GM18873 (cell line): ENCODE data around the gene BRSK1.

ENCODE experiments used
- ATAC-seq: cut with Tn5 transposase; IDR thresholded peaks from one replicate; pipeline ENCODE4 v1.9.1; 2021; ENCODE audit warnings: mild to moderate bottlenecking, moderate library complexity, moderate number of reproducible peaks; ENCODE audit not compliant: unreplicated experiment, low FRiP score

Gene BRSK1

DNA sequence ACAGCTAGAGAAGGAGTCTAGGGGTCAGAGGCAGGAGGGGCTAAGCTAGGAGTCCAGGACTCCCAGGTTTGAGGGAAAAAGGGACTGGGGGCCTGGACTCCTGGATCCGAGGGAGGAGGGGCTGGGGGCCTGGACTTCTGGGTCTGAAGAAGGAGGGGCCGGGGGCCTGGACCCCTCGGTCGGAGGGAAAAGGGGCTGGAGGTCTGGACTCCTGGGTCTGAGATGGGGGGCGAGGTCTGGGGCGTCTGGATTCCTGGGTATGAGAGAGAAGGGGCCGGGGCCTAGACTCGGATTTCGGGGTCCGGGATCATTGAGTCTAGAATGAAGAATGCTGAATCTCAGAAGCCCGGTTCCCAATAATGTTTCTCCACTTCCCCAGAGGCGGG, 18.5 kb downstream of the BRSK1 start:
- ATAC-seq: no peak

DNA sequence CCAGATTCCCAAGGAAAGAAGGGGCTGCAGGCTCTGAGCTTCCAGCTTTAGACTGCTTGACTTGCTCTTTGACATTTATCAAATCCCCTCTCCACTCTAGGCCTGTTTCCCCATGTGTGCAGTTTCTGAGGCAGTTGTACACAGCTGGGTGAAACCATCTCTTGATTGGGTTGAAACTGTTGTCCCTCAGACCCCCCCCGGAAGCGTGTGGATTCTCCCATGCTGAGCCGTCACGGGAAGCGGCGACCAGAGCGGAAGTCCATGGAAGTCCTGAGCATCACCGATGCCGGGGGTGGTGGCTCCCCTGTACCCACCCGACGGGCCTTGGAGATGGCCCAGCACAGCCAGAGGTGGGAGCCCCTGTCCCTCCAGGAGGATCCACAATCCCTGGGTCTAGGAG, 19.7 kb downstream of the BRSK1 start:
- no peak for ATAC-seq

DNA sequence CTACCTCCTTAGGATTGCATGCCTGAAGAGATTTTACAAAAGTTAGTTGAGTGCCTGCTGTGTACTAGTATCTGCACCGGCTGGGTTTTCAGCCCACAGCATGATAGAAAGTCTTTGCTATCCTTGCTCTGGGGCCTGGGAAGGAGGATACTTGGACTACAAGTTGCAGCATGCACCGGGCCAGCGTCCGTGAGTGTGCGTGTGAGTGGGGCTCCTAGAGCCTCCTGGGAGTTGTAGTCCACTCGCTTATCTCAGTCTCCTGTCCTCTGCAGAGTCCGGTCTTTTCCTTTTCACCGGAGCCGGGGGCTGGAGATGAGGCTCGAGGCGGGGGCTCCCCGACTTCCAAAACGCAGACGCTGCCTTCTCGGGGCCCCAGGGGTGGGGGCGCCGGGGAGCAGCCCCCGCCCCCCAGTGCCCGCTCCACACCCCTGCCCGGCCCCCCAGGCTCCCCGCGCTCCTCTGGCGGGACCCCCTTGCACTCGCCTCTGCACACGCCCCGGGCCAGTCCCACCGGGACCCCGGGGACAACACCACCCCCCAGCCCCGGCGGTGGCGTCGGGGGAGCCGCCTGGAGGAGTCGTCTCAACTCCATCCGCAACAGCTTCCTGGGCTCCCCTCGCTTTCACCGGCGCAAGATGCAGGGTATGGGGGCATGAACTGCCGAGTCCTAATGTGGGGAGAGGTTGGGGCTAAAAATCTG, 20.6 kb downstream of the BRSK1 start:
- no peak for ATAC-seq

DNA sequence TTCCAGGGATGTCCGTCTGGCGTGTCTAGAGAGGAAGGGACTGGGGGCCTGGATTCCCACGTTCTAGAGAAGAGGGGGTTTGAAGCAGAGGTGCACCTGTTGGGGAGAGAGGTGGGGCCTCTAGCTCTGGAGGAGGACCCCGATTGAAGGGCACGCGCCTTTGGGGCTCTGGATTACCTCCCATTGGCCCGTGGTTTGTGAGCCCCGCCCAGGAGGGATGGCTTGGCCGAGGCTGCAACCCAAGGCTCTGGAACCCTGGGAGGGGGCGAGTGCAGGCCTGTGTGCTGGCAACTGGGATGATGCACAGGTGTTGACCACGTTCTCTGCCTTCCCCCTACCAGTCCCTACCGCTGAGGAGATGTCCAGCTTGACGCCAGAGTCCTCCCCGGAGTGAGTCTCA, 21.2 kb downstream of the BRSK1 start:
- ATAC-seq: no peak

DNA sequence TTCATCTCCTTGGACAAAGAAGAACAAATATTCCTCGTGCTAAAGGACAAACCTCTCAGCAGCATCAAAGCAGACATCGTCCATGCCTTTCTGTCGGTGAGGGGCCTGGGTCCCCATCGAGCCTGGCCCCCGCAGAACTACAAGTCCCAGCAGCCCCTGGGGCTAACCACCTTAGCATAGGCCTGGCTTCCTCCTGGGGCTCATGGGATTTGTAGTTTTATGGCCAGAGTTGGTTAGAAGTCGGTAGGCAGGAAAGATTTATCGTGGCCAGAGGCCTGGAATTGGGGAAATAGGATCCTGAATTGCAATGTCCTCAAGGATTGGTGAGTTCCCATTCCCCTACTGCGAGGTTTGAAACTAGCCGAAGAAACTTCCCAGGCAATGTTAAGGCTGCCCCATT, 21.7 kb downstream of the BRSK1 start:
- no peak for ATAC-seq

DNA sequence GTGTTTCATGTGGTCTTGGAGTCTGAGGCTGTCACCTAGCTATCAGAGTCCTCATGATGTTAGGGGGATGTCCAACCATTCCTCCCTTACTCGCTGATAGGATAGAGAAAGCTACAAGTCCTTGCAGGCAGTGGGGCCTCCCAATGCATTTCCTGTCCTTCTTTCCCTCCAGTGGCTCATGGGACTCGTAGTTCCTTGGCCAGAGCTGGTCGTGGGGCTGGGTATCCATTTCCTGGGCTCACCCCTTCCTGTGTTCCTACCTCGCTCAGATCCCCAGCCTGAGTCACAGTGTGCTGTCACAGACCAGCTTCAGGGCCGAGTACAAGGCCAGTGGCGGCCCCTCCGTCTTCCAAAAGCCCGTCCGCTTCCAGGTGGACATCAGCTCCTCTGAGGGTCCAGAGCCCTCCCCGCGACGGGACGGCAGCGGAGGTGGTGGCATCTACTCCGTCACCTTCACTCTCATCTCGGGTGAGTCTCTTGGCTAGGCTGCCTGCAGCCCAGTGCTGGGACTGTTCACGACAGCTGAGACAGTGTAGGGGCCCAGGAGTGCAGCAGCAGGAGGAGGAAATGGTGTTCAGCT, 22.3 kb downstream of the BRSK1 start:
- ATAC-seq: no peak

DNA sequence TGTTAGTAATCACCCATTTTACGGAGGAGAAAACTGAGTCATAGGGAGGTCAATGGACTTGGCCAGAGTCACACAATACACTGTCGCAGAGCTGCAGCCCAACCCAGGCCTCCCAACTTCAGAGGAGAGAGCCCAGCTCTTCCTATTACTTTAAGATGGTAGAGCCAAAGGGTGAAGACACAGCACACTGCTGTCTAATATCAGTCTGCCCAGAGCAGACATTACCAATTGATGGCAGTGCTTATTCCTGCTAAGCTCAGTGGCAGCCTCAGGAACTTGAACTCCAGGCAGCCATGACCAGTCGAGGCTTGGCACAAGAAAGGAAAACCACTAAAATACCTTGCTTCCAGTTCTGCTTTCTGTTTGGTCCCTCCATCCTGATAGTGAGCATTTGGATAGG, 22.9 kb downstream of the BRSK1 start:
- ATAC-seq: no peak

DNA sequence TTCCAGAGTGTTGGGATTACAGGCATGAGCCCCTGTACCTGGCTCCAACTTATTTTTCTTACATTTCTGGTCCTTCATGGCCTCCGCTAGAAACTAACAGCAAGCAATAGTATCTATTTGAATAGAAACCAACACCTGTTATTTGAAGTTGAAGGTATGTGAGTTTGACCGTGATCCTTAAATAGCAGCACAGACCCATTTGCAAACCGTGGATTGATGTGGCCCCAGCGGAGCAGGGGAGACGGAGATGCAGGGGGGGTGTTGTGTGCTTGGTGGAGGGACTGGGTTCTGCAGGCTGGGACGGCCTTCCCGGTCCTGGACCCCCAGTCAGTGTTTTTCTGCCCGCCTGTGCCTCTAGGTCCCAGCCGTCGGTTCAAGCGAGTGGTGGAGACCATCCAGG, 24.5 kb downstream of the BRSK1 start:
- ATAC-seq: no peak

DNA sequence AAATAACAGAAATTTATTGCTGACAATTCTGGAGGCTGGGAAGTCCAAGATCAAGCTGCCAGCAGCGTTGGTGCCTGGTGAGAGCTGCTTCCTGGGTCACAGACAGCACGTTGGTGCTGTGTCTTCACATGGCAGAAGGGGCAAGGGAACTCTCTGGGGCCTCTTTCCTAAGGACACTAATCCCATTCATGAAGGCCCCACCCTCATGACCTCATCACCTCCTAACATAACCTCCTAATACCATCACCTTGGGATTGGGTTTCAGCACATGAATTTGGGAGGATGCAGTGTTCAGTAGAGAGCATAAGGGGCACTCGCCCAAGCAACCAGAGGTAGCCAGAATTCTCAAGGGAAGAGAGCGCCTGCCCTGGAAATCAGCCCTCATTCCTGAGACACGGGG, 25.7 kb downstream of the BRSK1 start:
- no peak for ATAC-seq

DNA sequence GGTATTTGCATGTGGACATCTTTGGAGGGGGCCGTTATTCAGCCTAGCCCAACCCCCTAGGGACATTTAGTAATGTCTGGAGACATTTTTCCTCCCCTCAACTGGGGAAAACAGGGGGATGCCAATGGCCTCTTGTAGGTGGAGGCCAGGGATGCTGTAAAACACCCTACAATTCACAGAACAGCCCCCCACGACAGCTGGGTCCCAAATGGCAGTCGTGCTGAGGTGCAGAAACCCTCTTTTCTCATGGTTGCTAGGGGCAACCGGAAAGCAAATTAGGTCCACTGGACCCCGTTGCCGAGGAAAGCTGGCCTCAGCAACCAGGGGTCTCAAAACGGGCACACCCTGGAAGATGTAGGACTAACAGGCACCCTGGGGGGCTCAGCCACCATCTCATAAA, 26.7 kb downstream of the BRSK1 start:
- ATAC-seq: no peak

DNA sequence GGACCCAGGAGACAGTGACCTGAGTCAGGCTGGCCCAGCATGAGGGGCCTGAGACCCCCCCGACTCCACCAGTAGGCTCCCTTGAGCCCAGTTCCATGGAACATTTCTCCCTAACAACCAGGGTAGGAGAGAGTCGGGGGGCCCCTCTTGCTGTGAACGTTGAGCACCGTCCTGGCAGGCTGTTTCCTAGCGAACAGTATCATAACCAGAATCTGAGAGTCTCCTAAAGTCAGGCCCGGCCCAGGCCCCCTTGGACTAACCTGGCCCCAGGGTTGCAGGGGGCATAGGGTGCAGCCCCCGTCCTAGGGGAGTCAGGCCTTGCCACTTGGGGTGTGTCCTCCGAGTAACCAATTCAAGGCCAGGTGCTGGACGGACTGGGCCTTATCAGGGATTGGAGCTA, 27.6 kb downstream of the BRSK1 start:
- ATAC-seq: no peak

DNA sequence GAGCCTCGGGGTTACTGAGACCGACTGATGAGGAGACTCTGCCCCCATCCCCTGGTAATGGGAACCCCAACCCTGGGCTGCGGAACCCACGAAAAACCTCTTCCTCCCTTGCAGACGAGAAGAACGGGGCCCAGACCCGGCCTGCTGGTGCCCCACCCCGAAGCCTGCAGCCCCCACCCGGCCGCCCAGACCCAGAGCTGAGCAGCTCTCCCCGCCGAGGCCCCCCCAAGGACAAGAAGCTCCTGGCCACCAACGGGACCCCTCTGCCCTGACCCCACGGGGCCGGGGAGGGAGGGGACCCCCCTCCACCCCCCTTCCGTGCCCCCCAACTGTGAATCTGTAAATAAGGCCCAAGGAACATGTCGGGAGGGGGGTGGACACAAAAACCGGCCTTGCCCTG, 28.0 kb downstream of the BRSK1 start:
- ATAC-seq: no peak

DNA sequence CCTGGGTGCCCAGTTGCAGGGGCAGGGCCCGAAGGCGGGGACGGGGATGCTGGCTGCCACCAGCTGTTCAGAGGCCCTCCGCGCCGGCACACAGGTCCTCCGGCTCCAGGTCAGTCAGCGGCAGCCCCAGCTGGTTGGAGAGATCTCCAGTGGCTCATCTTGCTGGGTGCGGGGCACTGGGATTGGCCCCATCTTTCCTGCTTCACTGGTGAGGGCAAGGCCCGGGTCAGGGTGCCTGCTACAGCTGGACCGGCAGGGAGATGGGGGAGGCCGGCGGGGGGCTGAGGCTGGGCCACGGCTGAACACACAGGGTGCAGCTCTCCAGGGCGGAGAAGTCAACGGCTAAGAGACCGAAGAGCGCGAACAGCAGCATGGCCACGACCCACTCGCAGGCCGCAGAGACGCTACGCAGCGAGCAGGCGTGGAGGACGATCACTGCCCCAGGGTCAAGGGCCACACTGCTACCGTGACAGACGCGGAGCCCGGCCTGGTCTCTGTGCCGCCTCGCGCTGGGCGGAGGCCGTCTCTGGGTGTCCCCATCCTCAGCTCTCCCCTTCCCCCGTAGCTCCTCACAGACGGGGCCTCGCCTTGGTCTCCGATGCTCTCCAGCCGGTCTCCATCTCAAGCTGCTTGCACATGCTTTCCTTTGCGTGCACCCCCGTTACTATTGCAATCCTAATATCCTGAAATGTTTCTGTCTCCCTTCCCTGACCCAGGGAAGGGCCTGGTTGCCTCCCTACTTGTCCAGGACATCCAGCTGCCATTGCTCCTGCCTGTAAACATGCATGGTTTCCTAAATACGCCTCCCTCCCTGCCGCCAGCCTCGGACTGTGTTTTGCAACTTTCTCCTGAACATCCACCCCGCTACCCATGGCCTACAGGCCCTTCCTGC, 29.1 kb downstream of the BRSK1 start:
- no peak for ATAC-seq

DNA sequence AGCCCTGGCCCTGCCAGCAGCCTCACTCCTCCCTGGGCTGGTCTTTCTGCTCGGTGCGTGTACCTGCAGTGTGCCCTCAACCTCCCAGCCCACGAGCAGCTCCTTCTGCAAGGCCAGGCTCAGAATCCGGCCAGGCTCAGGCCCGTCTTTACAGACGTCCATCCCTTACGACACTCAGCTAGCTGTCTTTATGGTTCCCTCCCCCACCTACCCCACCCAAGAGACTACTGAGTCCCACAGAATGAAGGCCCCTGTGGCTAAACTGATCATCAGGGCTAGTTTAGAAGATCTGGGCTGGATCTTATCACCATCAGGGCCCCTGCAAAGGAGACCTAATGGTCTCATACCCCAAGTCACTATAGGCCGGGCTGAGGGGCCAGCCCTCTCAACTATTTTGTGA, 30.6 kb downstream of the BRSK1 start:
- no peak for ATAC-seq

DNA sequence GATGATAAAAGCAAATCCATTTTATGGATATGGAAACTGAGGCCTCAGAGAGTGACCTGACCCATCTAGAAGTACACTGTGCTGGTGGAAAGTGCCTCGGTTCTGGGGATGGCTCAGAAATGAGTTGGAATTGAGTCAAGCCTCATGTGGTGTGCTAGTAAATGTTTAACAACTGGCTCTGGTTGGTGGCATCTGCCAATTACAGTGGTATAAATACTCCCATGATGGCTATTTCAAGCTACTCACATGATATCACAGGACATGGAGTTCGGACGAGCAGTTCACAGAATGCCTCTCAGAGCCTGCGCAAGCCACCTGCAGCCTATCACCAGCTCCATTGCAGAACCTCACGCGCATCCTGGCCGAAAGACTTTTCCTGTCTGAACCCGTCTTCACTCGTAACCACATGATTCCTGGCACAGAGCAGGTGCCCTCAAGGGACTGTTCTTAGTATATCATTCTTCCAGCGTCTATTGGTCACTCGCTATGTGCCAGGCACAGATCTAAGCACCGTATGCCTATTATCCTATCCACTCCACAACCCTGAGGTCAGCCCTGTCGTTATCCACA, 32.2 kb downstream of the BRSK1 start:
- ATAC-seq: no peak

DNA sequence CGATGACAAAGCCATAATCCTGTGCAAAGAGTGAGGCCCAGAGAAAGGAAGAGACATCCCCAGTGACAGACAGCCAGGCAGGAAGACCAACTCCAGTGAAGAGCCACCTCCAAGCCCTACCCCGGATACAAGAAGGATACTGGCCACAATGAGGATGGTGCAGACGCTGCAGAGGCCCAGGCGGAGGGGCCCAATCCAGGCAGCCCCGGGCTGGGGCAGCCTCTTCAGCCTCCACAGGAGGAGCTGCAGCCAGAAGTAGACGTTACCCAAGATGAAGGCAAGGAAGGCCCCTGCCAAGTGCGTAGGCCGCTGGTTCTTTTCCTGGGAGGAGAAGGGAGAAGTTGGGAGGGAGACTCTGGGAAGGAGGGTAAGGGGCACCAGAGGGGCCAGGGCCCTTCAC, 32.8 kb downstream of the BRSK1 start:
- ATAC-seq: no peak

DNA sequence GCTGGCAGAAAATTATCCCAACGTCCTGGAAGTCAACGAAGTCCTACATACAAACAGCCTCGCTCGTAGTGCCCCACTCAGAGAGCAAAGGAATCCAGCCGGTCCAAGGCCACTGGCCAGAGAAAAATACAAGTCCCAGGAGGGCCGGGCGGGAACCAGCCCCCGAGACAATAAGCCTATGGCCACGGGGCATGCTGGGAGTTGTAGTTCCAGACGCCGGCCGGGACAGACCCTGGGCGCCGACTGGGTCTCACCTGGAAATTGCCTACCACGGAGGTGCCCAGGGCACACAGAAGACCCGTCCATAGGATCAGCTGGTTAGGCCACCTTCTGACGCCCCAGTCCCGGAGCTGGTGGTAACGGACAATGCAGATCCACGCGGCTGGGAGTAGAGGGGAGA, 36.0 kb downstream of the BRSK1 start:
- ATAC-seq: no peak

DNA sequence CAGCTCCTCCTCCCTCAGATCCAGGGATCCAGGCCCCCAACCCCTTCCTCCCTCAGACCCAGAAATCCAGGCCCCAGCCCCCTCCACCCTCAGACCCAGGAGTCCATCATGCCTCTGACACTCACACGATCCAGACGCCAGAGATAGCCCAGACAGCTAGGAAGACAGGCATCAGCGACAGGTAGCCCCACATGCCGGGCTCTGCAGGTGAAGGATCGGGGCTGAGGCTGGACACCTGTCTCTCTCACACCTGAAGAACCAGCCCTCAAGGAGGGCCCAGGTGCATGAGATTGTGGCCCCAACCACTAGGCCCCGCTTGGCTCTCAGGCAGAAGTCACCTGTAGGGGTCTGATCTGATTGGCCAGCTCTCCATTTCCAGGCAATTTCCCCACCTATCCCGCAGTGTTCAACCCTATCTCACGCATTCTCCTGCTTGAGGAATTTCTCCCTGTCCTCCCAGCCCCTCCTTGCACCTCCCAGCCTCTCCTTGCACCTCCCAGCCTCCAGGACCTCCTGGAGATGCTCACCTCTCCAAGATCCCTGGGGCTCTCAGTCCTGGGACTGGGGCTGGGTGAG, 37.1 kb downstream of the BRSK1 start:
- ATAC-seq: no peak

DNA sequence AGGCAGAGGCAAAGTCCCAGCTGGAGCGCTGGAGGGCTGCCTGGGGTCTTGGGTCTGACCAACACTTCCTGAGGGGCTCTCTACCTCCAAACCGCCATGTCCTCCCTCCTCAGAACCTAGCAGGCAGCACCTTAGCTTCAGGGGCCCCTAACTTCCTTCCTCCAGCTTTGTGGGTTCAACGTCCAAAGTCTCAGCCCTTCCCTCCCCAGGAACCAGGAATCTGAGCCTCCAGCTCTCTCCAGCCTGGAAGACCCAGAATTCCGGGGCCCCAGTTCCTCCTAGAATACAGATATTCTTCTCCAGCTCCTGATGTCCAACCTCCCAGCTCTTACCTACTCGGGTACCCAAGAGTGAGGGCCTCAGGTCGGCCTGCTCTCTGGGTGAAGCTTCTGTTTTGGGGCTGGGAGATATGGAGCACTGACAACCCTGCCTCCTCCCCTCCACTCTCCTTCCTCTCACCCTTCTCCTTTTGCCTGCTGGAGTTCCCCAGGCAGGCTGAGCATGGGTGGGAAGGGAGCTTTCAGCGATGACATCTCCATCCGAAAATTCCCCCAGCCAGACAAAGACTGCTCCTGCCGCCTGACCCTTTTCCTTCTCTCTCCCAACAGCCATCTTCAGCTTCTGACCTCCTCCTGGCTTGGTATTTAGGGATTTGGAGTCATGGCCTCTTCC, 37.8 kb downstream of the BRSK1 start:
- no peak for ATAC-seq

DNA sequence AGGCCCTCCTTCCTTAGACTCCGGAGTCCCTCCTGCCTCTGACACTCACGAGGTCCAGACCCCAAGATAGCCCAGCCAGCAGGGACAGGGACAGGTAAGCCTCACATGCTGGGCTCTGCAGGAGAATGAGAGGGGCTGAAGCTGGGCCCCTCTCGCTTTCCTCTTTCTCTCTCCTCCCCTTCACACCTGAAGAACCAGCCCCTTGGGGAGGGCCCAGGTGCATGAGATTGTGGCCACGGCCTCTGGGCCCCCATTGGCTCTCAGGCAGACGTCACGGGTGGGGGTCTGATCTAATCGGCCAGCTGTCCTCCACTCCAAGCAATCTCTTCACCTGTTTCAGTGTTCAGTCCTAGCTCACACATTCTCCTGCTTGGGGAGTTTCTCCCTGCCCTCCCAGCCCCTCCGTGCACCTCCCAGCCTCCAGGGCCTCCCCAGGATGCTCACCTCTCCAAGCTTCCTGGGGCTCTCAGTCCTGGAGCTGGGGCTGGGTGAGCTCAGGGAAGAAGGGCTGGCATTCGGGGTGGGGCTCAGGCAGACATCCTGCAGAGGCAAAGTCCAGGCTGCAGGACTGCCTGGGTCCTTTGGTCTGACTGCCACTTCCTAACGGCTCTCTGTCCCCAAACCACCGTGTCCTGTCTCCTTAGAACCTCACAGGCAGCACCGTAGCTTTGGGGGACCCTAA, 38.5 kb downstream of the BRSK1 start:
- no peak for ATAC-seq
